Activated gamma-delta T cell (primary cell): Measurements from ENCODE around the gene COL4A6.

ENCODE experiments used
- DNase-seq: peaks from one replicate; lab custom pipeline; 2025; lab: John Stamatoyannopoulos, UW

COL4A6 gene

DNA sequence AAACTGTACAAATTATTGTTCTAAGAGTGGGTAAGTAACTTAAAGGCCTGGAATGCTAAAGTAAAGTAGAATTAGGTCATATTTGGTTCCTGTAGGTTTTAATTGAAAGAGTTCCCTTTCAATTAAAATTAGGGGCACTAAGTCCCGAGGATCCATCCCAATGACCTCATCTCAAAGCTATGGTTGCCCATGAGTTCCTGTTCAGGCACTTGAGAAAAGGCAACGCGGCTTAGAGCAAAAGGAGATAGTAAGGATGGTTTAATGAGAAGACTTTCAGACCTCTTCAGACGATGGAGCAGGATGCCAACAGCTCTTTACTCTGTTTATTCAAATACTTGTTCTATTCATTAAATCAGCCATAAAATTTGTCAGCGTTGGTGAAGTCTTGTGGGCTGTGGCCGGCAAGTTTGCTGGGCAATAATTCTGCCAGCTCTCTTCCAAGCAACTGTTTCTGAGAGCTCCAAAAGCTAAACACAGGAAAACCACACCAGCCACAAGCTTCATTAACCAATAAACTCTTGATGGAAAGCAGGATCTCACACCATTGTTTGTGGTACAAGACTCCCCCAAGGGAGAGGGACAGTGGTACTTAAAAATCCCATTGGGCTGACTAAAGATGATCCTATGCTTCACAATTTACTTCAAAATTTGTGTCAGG lies 167.4 kb downstream of the COL4A6 start:
- DNase-seq = no peak

DNA sequence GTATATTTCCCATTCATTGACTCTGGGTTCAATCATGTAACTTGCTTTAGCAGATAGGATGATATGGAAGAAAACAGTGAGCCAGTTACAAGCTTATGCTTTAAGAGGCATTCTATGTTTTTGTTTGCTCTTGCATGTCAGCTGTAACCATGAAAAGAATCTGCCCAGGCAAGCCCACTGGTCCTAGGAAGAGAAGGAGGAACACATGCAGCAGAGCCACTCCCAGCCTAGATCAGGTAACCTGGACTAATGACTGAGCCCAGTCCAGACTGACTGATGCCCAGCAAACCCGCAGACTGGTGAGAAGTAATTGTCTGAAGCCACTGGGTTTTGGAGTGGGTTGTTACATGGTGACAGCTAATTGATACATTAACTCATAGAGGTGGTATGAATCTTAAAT lies 167.9 kb downstream of the COL4A6 start:
- DNase-seq = no peak

DNA sequence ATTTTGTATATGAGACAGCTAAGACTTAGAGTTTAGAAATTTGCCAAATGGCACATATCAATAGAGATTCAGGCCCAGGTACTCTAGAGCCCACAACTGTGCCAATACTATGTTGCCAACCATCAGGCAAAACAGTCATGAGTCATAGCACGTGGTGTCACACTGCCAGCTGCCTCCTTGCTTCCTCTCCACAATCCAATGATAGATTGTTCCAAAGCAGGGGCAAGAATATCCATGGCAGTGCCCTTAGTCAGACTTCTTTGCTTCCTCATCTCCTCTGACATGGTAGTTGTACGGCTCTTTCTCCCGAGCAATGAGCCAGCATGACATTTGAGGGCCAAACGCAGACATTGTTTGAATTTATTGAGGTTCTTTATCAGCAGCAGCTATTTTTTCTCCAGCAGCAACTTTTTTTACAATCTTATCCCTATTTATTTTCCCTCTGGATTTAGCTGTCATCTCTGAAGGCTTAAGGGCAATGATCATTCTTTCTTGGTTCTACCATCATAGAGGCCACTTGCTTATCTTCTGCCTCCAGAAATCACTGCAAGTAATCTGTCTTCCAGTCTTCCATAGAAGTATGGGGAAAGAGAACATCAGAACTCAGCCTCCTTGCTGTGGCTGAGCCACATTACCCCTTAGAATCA lies 169.7 kb downstream of the COL4A6 start:
- DNase-seq = no peak

- no peak for DNase-seq
These were observed 170.7 kb downstream of the COL4A6 start for GRCh38 chrX:108267557-108267956.

DNA sequence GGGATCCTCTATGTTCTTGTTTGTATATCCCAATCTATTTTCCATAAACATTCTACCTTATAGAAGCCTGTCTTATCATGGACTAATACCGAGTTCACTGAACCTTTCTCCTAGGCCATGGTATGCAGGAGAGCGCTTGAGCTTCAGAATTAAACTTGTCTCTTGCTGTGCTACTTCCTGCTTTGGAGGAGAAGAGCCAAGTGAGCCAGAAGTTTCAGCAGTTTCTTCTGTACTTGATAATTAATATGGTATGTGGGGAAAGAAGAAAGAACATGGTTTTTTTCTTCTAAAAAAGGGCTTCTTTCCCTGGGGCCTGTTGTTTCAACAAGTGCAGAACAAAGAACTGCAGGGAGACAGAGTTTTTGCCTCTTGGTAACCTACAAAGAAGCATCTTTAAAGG lies 173.8 kb downstream of the COL4A6 start:
- DNase-seq = no peak

DNA sequence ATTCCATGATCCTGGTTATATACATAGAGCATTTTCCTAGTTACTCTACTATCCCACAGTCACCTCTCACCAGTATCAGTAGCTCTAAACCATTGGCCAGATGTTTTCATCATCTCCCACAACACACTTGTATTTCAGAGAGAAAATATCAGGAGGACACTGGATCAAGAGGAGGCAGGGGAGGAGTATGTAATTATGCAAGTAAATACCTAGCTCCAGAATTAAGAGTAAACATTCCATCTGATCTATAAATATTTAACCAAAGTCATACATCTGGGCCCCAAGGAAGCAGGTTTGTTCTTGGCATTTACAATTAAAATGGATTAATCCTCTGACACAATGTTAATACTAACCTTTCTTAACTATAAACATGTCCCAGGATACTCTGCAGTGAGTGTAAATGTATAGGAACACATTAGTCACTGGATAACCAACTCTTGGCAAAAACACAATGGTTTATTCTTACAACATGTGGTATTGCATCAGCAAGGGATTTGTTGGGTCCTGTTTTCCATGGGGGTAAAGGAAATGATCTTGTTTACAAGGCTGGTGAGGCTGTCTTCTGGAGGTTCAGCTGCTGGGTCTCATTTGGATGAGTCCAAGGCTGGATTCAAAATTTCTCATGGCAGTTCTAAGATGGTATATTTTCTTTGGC lies 176.5 kb downstream of the COL4A6 start:
- no peak for DNase-seq

DNA sequence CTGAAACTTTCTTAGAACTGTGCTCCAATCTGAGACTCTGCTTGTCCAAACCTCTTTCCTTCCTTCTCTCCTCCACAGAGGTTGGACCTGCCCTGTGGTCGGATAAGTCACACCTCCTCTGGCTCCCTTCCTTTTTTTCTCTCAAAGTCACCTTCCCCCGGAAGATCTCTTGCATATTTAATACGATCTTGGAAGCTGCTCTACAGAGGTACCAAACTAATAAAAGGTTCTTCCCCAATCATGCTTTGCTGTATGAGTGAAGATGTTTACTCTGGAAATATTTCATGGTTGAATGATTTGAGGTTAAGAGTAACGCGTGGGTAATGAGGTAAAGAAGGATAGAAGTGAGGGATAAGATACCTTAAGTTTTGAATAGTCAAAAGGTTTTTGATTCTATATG lies 180.7 kb downstream of the COL4A6 start:
- DNase-seq = no peak

DNA sequence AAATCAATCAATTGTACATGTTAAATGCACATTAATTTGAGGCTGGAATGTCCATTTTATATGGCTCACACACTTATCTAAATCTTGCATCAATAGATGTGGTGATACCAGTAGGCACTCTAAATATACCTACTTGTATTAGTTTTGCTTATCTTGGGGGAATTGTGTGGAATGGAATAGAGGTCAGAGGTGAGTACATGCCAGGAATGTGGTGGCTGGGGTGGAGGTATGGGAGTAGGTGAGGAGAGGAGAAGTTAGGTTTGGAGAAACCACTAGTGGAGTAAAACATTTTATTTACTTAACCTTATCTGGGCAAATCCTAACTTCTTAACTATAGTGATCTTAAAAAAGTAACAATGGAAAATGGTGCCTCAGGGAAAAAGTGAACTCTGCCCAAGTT lies 183.6 kb downstream of the COL4A6 start:
- no peak for DNase-seq

DNA sequence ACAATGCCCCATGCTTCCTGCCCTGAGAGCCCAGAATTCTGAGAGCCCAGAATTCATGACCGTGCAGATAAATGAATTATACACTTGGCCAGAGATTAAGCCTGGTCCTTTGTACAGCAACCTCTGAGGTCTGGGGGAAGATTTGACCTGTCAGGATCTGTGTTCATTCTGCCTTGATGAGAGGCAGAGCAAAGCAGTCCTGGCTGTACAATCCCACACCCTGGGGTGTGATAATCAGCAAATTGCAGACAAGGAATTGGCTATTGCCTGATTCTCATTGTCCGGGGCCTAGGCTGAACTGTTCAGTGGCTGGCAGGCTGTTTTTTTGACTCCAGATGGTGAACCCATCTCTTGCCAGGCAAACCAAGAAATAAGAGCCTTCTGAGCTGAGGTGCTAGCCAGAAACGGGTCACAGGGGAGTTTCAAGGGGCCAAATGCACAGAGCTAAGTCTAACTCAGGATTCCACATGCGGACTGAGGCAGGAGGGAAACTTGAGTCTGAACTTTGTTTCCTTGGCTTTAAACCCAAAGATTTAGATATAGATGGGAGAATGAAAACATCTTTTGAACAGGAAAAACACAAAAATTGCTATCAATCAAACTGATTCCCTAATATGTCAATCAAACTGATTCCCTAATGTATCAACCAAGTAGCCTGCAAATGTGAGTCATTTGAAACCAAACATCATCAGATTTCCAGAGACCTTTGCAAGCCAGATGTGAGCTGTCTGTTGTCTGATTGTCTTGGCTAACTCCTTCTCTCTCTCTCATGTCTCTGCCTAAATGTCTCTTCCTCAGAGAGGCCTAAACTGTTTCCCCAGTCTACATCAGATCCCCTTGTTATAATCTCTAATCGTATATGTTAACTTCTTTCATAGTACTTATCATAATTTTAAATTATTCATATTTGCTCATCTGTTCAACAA lies 187.3 kb downstream of the COL4A6 start:
- no peak for DNase-seq

DNA sequence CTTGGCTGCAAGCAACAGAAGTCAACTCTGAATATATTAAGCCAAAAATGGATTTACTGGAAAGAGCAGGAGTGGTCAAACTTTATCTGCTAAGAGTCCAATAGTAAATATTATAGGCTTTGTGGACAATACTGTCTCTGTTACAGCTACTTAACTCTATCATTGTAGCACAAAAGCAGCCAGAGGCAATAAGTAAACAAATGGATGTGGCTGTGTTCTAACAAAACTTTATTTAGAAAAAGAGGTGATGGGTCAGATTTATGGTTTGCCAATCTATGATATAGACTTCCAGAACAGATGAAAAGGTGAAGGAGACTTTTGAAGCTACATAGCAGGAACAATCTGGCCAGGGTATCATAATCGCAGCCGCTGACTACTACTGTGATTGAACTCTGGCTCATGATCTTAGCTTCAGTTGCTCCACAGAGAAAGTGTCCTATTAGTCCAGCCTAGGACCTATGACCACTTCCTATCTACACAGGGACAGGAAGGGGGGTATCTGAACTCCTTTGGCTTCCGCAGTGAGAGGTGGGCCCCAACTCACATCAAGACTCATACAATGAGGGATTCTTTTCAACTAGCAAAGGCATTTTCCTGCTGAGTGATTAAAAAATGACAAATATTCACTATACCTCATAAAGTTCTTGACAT lies 191.8 kb downstream of the COL4A6 start:
- no peak for DNase-seq

- no peak for DNase-seq
These were observed 192.8 kb downstream of the COL4A6 start for GRCh38 chrX:108245462-108245861.

GRCh38 chrX:108235986-108236385 lies 202.2 kb downstream of the COL4A6 start:
- DNase-seq = no peak

- no peak for DNase-seq
These were observed 207.6 kb downstream of the COL4A6 start for GRCh38 chrX:108230574-108230973.

DNA sequence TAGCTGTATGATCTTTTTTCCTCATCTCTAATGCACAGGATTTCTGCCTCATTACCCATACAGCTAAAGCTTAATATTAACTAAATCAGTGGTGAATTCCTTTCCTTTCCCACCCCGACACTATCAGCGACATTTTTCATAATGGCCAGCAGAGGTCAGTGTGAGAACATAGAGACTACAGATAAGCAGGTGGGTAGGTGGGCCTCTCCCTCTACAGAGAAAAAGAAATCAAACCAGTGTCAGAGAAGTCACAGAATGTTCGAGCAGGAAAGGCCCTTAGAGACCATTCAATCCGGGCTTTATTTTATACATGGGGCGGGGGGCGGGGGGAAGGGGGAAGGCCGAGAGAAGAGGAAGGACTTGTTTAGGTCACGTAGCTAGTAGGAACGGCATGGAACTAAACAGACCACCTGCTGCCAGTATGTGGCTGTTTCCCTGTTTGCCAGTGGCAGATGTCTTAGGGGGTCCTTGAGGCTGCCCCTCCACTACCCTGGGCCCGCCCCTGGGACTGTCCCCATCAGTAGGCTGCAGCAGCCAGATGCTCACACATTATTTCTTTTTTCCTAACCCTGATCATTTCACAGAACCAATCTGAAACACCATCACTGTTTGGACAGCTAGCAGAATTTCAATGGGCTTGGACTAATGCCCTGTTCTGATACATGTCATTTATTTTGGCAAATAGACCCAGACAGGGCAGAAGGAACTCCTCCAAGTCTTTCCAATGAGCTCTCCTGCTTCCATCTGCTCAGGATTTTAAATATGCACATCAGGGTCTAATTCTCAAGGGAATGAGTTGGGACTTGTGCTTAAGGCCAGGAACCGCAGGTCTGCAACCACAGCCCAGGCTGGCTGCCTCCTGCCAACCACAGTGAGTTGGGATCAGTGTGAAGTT lies 213.2 kb downstream of the COL4A6 start:
- DNase-seq = no peak

GRCh38 chrX:108224218-108224617 lies 214.0 kb downstream of the COL4A6 start:
- no peak for DNase-seq

DNA sequence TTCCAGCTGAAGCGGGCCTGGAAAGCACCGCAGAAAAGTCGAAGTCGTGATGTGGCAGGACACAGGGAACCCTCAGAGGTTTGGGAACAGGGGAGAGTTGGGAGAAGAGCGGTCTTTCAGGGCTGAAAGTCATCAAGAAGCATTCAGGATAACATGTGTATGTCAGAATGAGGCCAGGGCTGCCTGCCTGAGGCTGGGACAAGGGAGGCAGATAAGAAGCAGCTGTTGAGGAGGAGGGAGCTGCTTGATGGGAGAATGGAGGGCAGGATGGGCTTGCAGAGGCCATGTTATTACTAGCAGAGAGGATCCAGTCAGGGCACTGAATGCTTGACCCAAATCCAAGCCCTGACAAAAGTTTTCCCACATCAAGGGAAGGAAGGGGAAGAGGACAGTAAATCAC lies 214.6 kb downstream of the COL4A6 start:
- DNase-seq = no peak

DNA sequence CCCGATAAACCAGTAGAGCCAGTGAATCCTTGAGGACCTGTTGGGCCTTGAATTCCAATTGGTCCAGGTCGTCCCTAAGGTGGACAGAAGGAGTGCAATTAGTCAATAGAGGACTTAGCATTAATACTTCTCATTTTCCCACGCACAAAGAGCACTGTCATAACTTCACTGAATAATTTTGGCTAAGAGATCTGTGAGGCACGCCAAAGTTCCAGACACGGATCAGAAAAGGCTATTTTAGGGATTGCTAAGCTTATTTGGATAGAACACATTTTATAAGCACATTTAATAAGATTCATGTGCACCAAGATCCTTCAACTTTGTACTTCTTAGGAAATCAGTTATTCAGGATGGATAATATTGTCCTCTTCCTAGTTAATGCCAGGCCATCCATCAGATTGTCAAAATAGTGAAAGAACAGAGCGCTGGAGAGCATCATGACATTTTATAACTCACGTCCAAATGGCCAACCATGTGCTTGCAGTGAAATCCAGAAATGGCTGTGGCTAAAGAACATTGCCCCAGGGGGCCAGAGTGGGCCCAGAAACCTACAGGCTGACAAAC lies 216.8 kb downstream of the COL4A6 start:
- DNase-seq = no peak

GRCh38 chrX:108219949-108220601 lies 218.1 kb downstream of the COL4A6 start:
- DNase-seq = no peak

- no peak for DNase-seq
These were observed 220.3 kb downstream of the COL4A6 start for GRCh38 chrX:108217876-108218275.
